Activated naive CD4-positive, alpha-beta T cell treated with anti-CD3 and anti-CD28 coated beads, Interleukin-2, amount 50 U/mL, for 16 hours (primary cell): ENCODE data around the gene HPD.

Experiments used
- DNase-seq: peaks from one replicate; pipeline ENCODE4 v3.0.0-alpha.2; 2020

Gene HPD

DNA sequence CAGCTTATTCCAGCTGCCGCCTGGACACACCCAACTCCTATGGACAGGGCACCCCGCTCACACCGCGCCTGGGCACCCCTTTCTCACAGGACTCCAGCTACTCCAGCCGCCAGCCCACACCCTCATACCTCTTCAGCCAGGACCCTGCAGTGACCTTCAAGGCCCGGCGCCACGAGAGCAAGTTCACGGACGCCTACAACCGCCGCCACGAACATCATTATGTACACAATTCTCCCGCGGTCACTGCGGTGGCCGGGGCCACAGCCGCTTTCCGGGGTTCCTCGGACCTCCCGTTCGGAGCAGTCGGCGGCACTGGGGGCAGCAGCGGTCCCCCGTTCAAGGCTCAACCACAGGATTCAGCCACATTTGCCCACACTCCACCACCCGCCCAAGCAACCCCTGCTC is 48.9 kb downstream of the HPD start:
- DNase-seq = no peak

DNA sequence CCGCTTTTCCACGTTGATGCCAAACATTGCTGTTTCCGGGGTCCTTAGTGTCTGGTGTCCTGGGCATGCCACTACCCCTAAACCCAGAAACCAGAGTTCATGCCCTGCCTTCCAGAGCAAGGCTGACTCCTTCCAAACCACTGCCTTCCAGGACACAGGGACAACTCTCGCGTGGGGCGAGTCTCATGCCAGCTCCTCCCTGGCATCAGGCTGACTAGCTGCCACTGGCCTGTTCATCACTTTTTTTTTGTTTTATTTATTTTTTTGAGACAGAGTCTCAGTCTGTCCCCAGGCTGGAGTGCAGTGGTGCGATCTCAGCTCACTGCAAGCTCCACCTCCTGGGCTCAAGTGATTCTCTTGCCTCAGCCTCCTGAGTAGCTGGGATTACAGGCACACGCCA is 50.0 kb downstream of the HPD start:
- DNase-seq = no peak

DNA sequence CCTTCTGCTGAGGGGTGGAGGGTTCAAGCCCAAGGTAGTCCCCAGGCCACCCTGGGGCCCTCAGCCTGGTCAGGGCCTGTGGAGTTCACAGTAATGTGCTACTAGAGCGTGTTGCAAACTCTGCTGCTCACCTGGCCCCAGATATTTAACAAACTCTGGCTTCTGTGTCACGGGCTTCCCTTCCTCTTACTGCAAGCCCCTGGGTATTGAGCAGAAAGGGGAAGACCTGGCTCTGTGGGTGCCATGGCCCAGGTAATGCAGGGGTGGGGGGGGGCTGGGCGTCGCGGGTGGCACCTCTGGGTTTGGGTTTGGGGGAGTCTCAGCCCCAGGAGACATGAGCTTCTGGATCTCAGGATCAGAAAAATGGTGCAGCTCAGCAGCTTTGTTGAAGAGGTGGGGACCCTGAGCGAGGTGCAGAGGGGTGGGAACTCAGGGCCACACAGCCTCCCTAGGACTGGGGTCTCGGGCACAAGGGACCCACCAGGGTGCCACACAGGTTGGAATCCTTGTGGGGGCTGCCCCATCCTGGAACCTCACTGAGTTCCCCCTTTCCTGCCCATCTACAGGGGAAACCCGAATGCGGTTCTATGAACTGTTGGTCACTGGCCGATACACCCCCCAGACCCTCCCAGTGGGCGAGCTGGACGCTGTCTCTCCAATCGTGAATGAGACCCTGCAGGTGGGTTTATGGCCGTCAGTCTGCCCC is 50.9 kb downstream of the HPD start:
- no peak for DNase-seq

DNA sequence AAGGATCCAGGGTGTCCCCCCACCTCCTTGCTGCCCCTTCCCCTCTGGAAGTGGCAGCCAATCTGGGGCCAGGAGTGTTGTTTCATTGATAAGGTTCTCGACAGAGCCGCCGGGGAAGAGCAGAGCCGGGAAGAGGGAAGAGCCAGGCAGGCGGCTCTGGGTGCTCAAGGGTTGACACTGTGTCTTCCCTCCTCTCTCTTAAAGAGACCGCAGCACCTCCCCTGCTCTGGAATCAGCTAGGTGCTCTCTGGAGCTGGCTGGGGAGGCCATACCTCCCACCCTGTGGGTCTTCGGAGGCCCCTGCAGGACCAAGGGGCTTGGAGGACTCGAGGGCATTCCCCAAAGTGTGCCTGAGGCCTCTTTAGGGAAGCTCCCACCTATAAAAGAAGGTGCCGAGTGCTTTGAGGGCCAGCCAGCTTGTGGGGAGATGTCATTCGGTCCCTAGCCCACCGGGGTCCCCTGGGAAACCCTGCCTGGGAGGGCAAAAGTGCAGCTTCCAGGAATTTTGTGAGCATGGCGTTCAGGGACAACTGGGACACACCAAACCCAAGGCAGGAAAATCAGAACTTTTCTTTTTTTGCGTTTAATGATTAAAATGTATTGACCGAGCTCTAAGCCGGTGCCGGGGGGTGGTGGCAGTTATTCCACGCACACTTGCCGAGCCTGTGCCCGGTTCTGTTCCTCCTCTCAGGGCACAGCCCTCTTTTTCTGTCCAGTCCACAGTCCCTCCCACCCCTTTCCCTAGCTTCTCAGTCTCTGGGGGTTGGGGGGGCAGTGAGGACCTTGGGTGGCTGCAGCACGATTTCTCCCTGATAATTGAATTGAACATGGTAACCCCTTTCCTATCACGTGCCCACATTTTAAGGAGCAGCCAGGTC is 51.9 kb downstream of the HPD start:
- no peak for DNase-seq

DNA sequence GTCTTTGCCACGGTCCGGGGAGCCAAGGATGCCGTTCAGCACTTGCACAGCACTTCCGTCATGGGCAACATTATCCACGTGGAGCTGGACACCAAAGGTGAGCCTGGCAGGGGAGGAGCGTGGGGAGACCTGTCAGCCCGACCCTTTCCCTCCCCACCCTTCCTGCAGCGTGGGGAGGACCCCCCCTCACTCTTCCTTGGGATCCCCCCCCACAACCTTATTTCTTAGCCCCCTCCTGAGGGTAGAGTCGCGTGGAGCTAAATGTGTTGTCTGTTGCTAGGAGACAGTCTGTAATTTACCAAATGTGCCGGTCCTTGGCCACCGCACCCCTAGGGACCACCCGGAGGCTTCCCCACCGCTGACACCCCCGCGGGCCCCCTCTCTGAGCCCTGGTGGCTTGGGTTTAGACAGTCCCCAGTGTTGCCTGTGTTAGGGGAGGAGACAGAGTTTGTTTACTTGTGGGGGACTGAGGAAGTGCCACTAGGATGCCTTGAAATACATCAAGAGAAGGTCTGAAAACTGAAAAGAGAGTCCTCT is 52.6 kb downstream of the HPD start:
- no peak for DNase-seq

DNA sequence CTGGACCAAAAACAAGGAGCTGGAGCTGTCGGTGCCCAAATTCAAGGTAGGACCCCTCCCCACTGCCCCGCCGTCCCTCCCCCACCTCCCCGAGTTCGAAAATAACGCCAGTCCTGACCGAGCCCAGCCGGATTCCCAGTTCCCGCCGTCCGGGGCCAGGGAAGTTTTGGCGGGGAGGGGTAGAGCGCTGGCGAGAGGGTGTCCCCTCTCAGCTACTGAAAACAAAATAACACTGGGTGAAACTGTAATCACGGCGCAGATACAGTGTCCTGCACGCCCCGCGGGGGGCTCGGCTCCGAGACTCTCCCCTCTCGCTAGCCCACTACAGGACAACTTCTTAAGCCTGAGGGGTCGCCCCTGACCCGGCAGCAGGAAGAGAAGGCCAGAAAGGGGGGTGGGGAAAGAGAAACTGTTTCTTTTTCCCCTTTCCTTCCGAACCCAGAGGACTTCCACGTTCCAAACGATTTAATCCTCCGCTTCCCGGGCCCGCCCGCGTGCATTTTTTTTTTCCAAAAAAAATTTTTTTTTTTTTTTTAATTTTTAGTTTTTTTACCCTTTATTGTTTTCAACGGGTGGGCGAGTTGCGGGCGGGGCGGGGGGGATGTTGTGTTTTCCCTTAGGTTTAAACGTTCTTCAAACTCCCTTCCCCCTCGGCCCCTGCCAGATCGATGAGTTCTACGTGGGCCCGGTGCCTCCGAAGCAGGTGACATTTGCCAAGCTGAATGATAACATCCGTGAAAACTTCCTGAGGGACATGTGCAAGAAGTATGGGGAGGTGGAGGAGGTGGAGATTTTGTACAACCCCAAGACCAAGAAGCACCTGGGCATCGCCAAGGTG is 53.3 kb downstream of the HPD start:
- DNase-seq = no peak

DNA sequence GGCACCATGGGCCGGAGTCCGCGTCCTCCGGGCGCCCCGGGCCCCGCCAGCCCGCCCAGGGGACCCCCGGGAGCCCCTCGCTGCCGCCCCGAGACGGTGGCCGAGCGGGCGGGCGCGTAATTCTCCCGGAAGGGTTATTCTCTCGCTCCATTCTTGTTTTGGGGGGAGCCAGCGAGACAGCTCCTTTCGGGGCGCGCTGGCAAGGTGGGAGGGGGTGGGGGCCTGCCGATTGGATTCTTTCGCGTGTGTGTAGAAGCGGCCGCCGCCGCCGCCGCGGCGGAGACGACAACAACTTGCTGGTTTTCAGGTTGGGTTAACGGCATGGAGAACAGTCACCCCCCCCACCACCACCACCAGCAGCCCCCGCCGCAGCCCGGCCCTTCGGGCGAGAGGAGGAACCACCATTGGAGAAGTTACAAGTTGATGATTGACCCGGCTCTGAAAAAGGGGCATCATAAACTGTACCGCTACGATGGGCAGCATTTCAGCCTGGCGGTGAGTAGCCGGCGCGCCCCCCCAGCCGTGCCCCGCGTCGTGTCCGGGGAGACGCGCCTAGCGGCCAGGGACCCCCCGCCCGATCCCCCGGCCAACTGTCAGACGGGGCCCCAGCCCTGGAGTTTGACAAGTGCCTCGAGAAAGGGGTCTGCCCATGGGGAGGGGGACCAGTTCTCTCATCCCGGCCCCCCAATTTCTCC is 54.1 kb downstream of the HPD start:
- DNase-seq = peak; percentile 67

DNA sequence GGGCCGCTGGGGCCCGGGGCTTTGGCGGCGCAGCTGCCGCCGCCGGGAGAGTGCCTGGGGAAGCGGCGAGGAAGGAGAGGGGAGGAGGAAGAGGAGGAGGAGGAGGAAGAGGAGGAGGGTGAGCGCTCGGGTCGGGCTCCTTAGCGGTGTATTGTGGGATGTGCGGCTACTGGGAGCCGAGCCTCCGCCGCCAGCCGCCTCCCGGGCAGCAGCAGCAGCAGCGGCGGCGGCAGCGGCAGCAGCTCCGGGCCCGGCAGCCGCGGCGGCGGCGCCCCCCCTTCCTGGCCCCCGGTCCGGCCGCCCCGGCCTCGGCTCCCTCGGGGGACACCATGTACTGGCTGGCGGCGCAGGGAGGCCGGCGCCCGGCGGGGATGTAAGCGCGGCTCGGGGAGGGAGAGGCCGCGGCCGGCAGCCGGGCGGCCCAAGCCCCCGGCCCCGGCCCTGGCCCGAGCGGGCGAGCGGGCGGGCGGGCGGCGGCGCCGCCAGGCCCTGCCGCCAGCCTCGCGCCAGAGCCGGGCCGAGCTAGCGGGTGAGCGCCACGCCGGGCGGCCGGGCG is 54.7 kb downstream of the HPD start, which contains the start of gene SETD1B:
TSS of gene SETD1B (plus strand) at position 149 of the 556 bp plus-strand sequence. CDS start 729 bp downstream, outside the sequence.
- DNase-seq = peak; percentile 61

DNA sequence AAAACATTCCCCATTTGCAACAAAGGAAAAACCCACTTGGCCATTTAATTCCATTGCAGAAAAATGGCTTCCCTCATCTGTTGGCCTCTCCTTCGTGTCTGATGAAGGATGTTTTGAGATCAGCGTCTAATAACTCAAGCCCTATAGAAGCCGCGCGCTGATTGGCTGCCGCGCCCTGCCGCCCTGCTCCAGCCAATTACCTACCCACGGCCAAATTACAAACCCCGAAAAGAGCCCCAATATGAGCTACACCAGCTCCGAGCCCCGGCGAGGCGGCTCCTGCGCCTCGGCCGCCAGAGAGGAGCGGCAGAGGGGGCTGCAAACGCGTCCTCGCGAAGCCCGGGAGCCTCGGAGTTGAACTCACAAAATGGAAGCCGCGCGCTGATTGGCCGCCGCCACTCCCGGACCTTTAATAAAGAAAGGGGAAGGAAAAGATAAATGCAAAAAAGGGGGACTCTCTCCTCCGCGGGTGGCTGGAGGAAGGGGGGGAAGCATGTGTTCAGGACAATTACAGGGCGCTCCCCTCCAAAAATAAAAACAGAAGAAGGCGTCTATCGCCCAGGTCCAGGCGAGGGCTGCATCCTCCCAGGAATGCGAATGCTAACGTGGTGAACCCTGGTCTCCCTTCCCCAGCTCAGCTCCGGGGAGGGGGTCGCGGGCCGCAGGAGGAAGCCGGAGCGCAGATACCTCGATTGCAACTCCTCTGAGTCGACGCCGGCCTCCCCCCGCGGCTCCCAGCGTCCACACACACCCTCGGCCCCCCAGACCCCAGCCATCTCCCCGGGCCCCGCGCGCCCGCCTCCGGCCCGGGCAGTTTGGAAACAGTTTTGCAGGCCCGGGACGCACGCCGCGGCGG is 55.6 kb downstream of the HPD start:
- peak; percentile 88 for DNase-seq

DNA sequence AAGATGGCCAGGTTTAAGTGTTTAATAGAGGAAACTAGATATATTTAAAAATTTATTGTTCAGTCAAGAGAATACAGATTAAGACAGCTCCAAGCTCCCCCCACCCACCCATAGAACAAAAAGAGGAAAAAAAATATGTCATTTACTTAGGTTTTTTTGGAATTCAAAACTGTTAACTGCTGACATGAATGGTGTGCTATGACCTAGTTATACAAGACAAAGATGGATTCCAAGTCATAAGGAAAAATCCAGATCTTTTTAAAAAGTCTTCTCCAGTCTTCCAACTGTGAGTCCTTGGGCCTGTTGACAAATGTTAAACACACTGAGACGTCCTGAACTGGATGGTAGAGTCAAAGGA is 56.2 kb downstream of the HPD start:
- no peak for DNase-seq

DNA sequence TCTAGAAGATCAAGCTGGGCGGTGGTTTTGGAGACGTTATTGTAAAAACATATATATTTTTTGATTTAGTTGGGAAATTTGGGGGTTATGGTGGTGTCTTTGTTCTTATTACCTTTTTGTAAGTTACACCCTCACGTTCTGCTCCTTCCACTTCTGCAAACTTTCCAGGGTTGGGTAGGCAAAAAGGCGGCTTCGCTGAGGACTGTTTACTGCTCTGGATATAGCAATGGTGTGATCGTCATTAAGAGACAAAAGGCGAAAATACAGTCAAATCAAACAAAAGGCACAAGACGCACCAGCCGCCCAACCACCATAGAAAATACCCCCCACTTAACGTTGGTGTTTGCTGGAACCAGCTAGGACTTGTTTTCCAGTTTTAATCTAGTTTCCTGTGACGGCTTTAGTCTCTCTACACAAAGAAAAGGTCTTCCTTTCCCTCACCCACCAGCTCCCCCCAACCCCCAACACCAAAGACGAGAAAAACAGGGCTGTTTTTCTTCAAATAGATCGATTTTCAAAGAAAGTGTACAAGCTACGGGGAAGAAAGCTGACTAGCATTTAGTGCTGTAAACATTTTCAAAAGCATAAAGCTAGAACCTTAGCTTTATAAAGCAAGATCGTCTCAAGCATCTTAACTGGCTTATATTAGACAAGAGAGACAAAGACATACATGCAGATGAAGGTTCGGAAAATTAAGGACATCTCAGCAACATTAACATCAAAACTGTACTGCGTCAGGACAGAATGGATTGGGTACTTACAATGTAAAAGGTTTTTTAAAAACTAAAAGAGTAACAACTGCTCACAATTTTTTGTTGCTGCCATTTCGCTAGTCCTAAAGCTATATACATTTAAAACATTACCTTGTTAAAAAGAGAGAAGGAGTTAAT is 56.8 kb downstream of the HPD start:
- peak; percentile 30 for DNase-seq

DNA sequence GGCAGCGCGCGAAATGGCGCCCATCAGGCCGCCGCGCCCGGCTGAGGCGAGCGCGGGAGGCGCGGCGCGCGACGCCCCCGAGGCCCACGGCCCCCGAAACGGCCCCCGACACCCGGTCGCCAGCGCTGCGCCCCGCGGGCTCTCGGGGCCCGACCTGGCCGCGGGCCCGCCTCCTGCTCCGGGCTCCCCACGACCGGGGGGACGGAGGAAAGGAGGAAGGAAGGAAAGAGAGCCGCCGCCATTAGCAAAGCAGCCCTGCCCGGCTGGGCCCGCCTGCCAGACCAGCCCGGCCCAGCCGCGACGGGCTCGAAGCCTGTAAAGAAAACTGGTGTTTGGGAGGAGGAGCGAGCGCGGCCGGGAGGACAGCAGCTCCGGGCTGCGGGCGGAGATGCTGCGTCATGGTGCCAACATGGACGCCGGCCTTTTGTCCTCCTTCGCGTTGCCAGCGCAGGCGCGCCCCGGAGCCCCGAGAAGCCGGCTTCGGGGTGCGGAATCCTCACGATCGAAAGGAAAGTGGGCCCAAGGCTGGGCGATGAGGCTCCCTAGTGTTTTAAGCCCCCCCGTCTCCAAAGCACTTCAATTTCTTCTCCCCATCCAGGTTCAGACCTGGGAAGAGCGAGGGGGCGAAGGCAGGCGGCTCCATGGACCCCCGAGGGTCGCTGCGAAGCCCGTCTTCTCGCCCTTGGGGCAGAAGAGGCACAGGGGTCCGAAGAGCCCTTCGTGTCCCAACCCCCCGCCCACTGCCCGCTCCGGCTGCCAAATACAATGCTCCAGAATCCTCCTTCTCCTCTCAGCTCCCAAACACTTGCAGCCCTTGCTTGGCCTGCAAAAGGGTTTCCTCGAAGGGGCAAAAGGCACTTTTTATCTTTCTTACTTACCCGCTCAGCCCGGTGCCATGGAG is 57.7 kb downstream of the HPD start:
- peak; percentile 76 for DNase-seq

DNA sequence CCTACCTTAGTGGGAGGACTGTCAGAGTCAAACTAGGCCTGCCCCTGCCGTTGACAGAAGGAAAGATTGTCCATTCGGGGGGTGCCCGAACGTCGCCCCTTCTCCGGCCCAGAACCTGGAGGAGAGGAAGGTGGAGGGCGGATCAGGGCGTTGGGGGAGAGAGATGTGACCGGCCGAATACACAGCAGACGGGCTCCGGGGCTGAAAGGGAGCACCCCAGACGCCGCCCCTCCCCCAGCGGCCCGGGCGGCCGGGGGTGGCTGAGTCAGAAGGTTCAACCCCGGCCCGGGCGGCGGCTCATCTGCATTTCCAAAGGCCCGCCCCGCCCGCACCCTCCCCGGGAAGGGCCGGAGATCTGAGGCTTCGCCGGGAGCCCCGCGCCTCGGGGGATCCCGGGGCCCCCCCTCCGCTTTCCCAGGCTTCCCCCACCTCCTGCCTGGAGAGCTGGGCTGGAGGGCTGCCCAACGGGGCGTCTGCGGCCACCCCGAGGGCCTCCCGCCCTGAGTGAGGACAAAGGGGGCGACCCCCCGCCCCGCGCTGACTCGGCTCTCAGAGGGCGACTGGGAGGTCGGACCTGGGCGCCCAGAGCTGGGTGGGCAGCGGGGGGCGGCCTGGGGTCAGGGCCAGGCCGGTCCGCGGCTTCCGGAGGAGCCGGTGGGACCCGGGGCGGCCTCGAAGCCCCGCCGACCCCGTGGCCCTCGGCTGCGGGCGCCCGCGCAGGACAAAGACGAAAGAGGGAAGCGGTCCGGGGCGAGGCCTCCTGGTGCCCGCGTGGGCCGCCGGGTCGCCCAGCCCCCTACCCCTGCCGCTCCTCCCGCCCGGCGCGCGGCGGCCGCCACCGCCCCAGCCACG is 58.6 kb downstream of the HPD start:
- DNase-seq = peak; percentile 81

DNA sequence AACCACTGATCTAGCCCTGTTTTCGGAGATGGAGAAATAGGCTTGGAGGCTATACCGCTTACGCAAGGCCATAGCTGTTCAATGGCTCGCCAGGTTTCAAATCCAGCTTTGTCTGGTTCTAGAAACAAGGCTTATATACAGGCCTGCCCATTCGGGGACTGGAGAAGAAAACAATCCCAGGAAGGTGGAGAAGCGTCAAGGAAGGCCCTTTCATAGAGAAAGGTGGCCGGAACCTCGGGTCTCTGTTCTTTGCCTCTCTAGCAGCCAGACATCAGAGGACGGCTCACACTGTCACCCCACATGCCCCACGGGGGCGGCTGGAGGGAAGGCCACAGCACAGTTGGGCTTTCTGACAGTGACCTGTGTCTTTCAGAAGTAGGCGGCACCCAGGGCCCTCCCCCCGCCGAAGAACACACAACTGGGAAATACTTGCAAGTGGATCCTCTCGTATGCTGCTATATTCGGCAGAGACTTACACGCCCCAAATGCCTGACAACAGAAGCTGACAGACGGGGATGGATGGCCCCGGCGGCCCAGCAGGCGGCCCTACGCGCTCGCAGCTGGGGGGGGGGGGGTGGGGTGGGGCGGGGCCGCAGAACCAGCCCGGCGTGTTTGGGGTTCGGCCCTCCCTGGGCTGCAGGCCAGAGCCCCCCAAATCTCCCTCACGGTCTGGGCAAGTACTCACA is 59.4 kb downstream of the HPD start:
- peak; percentile 56 for DNase-seq

DNA sequence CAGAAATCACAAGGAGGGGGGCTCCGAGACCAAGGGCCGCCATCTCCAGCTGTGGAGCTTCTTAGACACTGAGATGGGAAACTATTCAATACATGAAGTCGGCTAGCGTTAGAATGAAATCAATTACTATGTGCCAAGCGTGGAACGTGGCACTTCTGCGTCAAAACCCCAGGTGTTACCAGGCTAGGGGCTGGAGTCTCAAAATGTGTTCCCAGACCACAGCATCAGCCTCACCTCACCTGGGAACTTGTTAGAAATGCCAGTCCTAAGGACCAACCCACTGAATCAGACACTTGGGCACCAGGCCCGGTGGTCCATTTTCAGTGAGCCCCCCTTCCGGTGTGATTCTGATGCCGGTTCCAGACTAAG is 59.9 kb downstream of the HPD start:
- DNase-seq = no peak

DNA sequence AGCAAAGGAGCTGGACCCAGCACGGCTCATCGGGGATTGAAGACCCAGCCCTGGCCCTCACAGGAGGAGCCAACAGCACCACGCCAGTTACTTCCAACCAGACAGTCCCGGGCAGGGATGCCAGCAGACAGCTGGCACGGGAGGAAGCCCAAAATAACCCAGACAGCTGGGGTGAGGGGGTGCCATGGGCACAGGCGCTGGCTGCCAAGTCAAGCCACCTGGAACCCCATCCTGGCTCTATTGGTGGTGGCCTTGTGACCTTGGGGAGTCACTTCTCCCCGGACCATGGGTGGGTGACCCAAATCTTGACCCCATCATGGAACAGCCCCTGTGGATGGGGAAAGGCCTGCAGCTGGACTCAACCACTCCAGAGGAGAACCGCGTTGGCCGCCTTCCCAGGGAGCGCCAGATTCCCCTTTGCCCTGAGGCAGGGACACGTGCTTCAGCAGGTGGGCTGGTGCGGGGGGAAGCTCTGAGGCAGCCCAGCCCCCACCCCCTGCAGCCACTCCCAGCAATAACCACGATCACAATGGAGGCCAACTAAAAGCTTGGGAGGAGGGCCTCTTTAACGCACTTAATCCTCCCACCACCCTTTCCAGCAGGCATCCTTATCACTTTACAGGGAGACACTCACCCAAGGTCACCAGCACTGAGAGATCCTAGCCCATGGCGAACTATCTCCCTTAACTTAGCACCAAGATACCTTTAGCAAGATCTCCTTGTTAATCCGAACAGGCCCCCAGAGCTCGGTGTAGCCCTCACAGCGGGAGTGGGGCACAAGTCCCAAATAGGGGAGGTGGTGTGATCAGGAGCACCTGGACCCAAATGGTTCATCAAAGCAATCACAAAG is 60.5 kb downstream of the HPD start:
- no peak for DNase-seq
